Measurements from ENCODE around the gene OR10W1. TPM values are rescaled to one million over a fixed set of nuclear protein-coding genes. Genes with fewer than 3 reads are reported as not detected.

Gene OR10W1
- total RNA-seq, 2 donors from 2014 or later: not detected

GRCh38 chr11:58227956-58228615, 40.0 kb downstream of the OR10W1 start:
- Histone ChIP-seq H3K9ac (ENCODE audit: extremely low read depth, low read length, poor library complexity, severe bottlenecking) (no peak overlapping the region), H3K9me3 (ENCODE audit: control insufficient read depth, low read length) (no peaks in the 10 kb centered on the region), H3K4me1 (ENCODE audit: control insufficient read depth, insufficient read depth, low read length) (no peaks in the 10 kb centered on the region), H3K4me3 (ENCODE audit: low read length) (no peak overlapping the region), H3K27me3 (ENCODE audit: control insufficient read depth, insufficient read depth, low read length, poor library complexity, severe bottlenecking) (no peaks in the 10 kb centered on the region), H3K27ac (ENCODE audit: low read depth, low read length) (no peak overlapping the region), H3K36me3 (ENCODE audit: control insufficient read depth, insufficient read depth, low read length) (no peaks in the 10 kb centered on the region)
- Mint-ChIP-seq H3K27me3 (ENCODE audit: insufficient read depth) (no peaks in the 10 kb centered on the region), H3K4me1 (no peaks in the 10 kb centered on the region), H3K9me3 (no peaks in the 10 kb centered on the region), H3K36me3 (ENCODE audit: low read depth) (no peaks in the 10 kb centered on the region), H3K4me3 (no peak overlapping the region), H3K27ac (no peak overlapping the region)
- no peak for DNase-seq
- 92 to 96% methylated on average over 22 to 32 of the region's 32 CpGs for WGBS, 2 experiments (ENCODE audit: insufficient coverage in 1 of 2, insufficient read length in 1 of 2)
- no peak for TF ChIP-seq CTCF (conservative IDR thresholded peaks at IDR 0.05)

- H3K27ac Mint-ChIP-seq: no peak overlapping the region
- no peaks in the 10 kb centered on the region for H3K9me3 ChIP-seq (ENCODE audit: control insufficient read depth, low read length)
- no peaks in the 10 kb centered on the region for H3K9me3 Mint-ChIP-seq
- H3K36me3 ChIP-seq (ENCODE audit: control insufficient read depth, insufficient read depth, low read length): no peaks in the 10 kb centered on the region
- no peak overlapping the region for H3K9ac ChIP-seq (ENCODE audit: extremely low read depth, low read length, poor library complexity, severe bottlenecking)
- DNase-seq: no peak
- no peaks in the 10 kb centered on the region for H3K36me3 Mint-ChIP-seq (ENCODE audit: low read depth)
- TF ChIP-seq CTCF (conservative IDR thresholded peaks at IDR 0.05): no peak
- no peaks in the 10 kb centered on the region for H3K4me1 Mint-ChIP-seq
- H3K27ac ChIP-seq (ENCODE audit: low read depth, low read length): no peak overlapping the region
- WGBS, 2 experiments (ENCODE audit: insufficient coverage in 1 of 2, insufficient read length in 1 of 2): 76 to 85% methylated on average over 2 to 6 of the region's 7 CpGs
- no peaks in the 10 kb centered on the region for H3K27me3 ChIP-seq (ENCODE audit: control insufficient read depth, insufficient read depth, low read length, poor library complexity, severe bottlenecking)
- no peak overlapping the region for H3K4me3 Mint-ChIP-seq
- H3K4me1 ChIP-seq (ENCODE audit: control insufficient read depth, insufficient read depth, low read length): no peaks in the 10 kb centered on the region
- no peaks in the 10 kb centered on the region for H3K27me3 Mint-ChIP-seq (ENCODE audit: insufficient read depth)
- no peak overlapping the region for H3K4me3 ChIP-seq (ENCODE audit: low read length)
Measured at GRCh38 chr11:58222721-58223120, 45.3 kb downstream of the OR10W1 start.

Other genes with a start within 250 kb of the OR10W1 start
- gene OR9Q1, start 244.4 kb downstream of the OR10W1 start, total RNA-seq: not detected
- gene OR6Q1, start 237.3 kb downstream of the OR10W1 start, total RNA-seq: not detected
- gene OR9I1, start 142.7 kb downstream of the OR10W1 start, total RNA-seq: not detected
- gene OR9Q2, start 79.2 kb downstream of the OR10W1 start, total RNA-seq: not detected
- not detected for gene OR1S2, start 64.1 kb downstream of the OR10W1 start, total RNA-seq
- not detected for gene OR1S1, start 55.5 kb downstream of the OR10W1 start, total RNA-seq
- not detected for gene OR10Q1, start 39.3 kb downstream of the OR10W1 start, total RNA-seq
- not detected for gene OR5B17, start 90.8 kb upstream of the OR10W1 start, total RNA-seq
- gene OR5B3, start 138.6 kb upstream of the OR10W1 start, total RNA-seq: not detected
- not detected for gene OR5B2, start 159.9 kb upstream of the OR10W1 start, total RNA-seq
- not detected for gene OR5B12, start 174.0 kb upstream of the OR10W1 start, total RNA-seq
- not detected for gene OR5B21, start 239.8 kb upstream of the OR10W1 start, total RNA-seq